Endothelial cell (in vitro differentiated cells): ENCODE data around the gene ADCY5. TPM values are rescaled to one million over a fixed set of nuclear protein-coding genes. Genes with fewer than 3 reads are reported as not detected.

Source experiments
- DNase-seq: peaks from one replicate; pipeline ENCODE4 v3.0.0; 2021; ENCODE audit warnings: low spot score
- H3K27ac Mint-ChIP-seq: one replicate; pipeline ENCODE4 v1.8.0; 2021; ENCODE audit warnings: mixed read lengths, inconsistent platforms; ENCODE audit not compliant: unreplicated experiment
- H3K27me3 Mint-ChIP-seq: one replicate; pipeline ENCODE4 v1.8.0; 2021; ENCODE audit warnings: mild to moderate bottlenecking, moderate library complexity, mixed read lengths, inconsistent platforms; ENCODE audit not compliant: unreplicated experiment
- H3K36me3 Mint-ChIP-seq: one replicate; pipeline ENCODE4 v1.8.0; 2021; ENCODE audit warnings: mild to moderate bottlenecking, low read depth, mixed read lengths, inconsistent platforms; ENCODE audit not compliant: unreplicated experiment
- H3K4me1 Mint-ChIP-seq: one replicate; pipeline ENCODE4 v1.8.0; 2021; ENCODE audit warnings: mild to moderate bottlenecking, mixed read lengths, inconsistent platforms; ENCODE audit not compliant: unreplicated experiment
- H3K4me3 Mint-ChIP-seq: one replicate; pipeline ENCODE4 v1.8.0; 2021; ENCODE audit warnings: mild to moderate bottlenecking, mixed read lengths, inconsistent platforms; ENCODE audit not compliant: unreplicated experiment
- H3K9me3 Mint-ChIP-seq: one replicate; pipeline ENCODE4 v1.8.0; 2021; ENCODE audit warnings: mixed read lengths, inconsistent platforms; ENCODE audit not compliant: unreplicated experiment
- total RNA-seq: library from RNA; stranded (reverse); fragmentation: NEBNext Ultra II Directional; extraction: Animal tissue kit (Norgen Biotek cat#: 25700); gene quantifications from one replicate; pipeline ENCODE4 v1.2.1, GENCODE V29; 2021; ENCODE audit not compliant: unreplicated experiment
- TF ChIP-seq, protein P1 (sequence below): fragments of 200-600 bp; sonication (generic); IDR thresholded peaks from one replicate; pipeline ENCODE4 v1.5.0; 2021; ENCODE audit warnings: antibody characterized with exemption; ENCODE audit not compliant: unreplicated experiment

Gene ADCY5
- total RNA-seq, 1 donor from 2014 or later: 1.0 TPM

DNA sequence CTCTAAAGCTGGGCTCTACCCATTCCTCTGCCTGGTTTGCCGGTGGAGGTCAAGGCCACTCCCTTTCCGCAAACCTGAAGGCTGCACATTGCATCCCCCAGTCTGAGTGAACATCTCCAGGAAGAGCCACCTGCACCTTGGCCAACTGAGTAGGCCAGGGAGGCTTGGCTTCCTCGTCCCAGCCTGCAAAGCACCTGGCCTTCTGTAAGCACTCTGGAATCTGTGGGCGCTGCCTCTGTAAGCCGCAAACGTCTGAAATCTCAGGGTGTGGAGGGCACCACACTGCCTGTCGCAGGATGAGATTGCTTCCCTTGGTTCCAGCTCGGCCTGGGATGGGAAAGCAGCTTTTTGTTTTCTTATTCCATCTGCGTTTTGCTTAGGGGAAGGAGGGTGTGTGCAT, 165.8 kb downstream of the ADCY5 start:
- TF ChIP-seq, protein P1, sequence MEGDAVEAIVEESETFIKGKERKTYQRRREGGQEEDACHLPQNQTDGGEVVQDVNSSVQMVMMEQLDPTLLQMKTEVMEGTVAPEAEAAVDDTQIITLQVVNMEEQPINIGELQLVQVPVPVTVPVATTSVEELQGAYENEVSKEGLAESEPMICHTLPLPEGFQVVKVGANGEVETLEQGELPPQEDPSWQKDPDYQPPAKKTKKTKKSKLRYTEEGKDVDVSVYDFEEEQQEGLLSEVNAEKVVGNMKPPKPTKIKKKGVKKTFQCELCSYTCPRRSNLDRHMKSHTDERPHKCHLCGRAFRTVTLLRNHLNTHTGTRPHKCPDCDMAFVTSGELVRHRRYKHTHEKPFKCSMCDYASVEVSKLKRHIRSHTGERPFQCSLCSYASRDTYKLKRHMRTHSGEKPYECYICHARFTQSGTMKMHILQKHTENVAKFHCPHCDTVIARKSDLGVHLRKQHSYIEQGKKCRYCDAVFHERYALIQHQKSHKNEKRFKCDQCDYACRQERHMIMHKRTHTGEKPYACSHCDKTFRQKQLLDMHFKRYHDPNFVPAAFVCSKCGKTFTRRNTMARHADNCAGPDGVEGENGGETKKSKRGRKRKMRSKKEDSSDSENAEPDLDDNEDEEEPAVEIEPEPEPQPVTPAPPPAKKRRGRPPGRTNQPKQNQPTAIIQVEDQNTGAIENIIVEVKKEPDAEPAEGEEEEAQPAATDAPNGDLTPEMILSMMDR: no peak
- Mint-ChIP-seq H3K4me3 (no peak overlapping the region), H3K36me3 (peaks cover 3% of the 10 kb centered on the region), H3K27me3 (peaks cover 8% of the 10 kb centered on the region), H3K4me1 (no peaks in the 10 kb centered on the region), H3K9me3 (no peaks in the 10 kb centered on the region), H3K27ac (no peak overlapping the region)
- no peak for DNase-seq

- H3K4me3 Mint-ChIP-seq: no peak overlapping the region
- TF ChIP-seq, protein P1: no peak
- H3K9me3 Mint-ChIP-seq: no peaks in the 10 kb centered on the region
- no peak for DNase-seq
- peaks cover 5% of the 10 kb centered on the region for H3K27me3 Mint-ChIP-seq
- no peak overlapping the region for H3K27ac Mint-ChIP-seq
- peaks cover 3% of the 10 kb centered on the region for H3K36me3 Mint-ChIP-seq
- no peaks in the 10 kb centered on the region for H3K4me1 Mint-ChIP-seq
Measured at GRCh38 chr3:123282461-123282860, 166.4 kb downstream of the ADCY5 start.

DNA sequence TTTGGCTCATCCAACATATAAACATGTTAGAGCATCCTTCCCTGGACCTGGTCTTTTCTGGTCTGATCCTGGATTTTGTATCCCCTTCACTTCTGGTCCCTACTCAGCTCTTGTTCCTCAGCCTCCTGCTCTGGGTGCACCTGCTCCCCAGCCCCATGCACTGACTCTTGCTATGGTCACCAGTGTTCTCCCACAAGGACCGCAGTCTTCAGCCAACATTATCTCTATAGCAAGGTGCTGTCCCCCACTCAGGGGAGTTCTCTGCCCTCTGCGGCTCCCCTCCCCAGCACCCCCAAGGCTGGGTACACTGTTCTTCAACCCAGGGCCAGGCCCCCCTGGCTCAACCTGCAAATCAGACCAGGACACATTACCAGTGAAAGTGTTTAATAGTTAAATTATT, 167.0 kb downstream of the ADCY5 start:
- peaks cover 1% of the 10 kb centered on the region for H3K36me3 Mint-ChIP-seq
- peaks cover 2% of the 10 kb centered on the region for H3K27me3 Mint-ChIP-seq
- H3K9me3 Mint-ChIP-seq: no peaks in the 10 kb centered on the region
- no peak overlapping the region for H3K27ac Mint-ChIP-seq
- H3K4me3 Mint-ChIP-seq: no peak overlapping the region
- TF ChIP-seq, protein P1: no peak
- no peak for DNase-seq
- no peaks in the 10 kb centered on the region for H3K4me1 Mint-ChIP-seq

GRCh38 chr3:123281406-123281805, 167.5 kb downstream of the ADCY5 start:
- no peak for DNase-seq
- no peak overlapping the region for H3K4me3 Mint-ChIP-seq
- no peaks in the 10 kb centered on the region for H3K4me1 Mint-ChIP-seq
- H3K36me3 Mint-ChIP-seq: no peaks in the 10 kb centered on the region
- TF ChIP-seq, protein P1: no peak
- H3K27ac Mint-ChIP-seq: no peak overlapping the region
- H3K9me3 Mint-ChIP-seq: no peaks in the 10 kb centered on the region
- peaks cover 3% of the 10 kb centered on the region for H3K27me3 Mint-ChIP-seq

GRCh38 chr3:123279121-123279520, 169.8 kb downstream of the ADCY5 start:
- TF ChIP-seq, protein P1: no peak

More at GRCh38 chr3:123279121-123279520, 169.8 kb downstream of the ADCY5 start:
- H3K36me3 Mint-ChIP-seq: no peaks in the 10 kb centered on the region
- no peaks in the 10 kb centered on the region for H3K9me3 Mint-ChIP-seq
- no peak overlapping the region for H3K27ac Mint-ChIP-seq
- DNase-seq: no peak
- H3K27me3 Mint-ChIP-seq: peaks cover 3% of the 10 kb centered on the region
- H3K4me3 Mint-ChIP-seq: no peak overlapping the region
- no peaks in the 10 kb centered on the region for H3K4me1 Mint-ChIP-seq
